Right lobe of liver (tissue), 6 donors: ENCODE measurements around the gene ZBTB49. TPM values are rescaled to one million over a fixed set of nuclear protein-coding genes. Genes with fewer than 3 reads are reported as not detected.
"Not testable (repeated sequence)": the region's sequence is repeated elsewhere in the genome, so short reads cannot be mapped to it uniquely, and the experiment has no call there.

ENCODE experiments used
- ATAC-seq, 4 donors: fragments of 200-7000 bp; cut with Tn5 transposase; one replicate each; pipeline ENCODE4 v1.9.1; 2020; ENCODE audit warnings: mild to moderate bottlenecking in 4 of 4, moderate library complexity in 4 of 4
- DNase-seq, 3 donors: peaks; one replicate each; pipeline ENCODE4 v3.0.0-alpha.2; 2020
- H3K27ac ChIP-seq, 3 donors: fragments of 200-600 bp; one replicate each; pipeline ENCODE4 v1.8.0; 2022
- H3K27me3 ChIP-seq, 2 donors: fragments of 200-600 bp; one replicate each; pipeline ENCODE4 v1.8.0; 2022
- H3K36me3 ChIP-seq, 4 donors: fragments of 200-600 bp; sonication (generic) in 1 of 4; one replicate each; pipeline versions ENCODE4 v1.5.1 to v1.8.0; 2017 to 2022; ENCODE audit warnings: control low read depth in 1 of 4
- H3K4me1 ChIP-seq, 4 donors: fragments of 200-600 bp; sonication (generic) in 1 of 4; one replicate each; pipeline versions ENCODE4 v1.5.1 to v1.8.0; 2017 to 2022; ENCODE audit warnings: control low read depth in 1 of 4
- H3K4me3 ChIP-seq, 3 donors: fragments of 200-600 bp; one replicate each; pipeline ENCODE4 v1.8.0; 2022
- H3K9me3 ChIP-seq, 4 donors: fragments of 200-600 bp; sonication (generic) in 1 of 4; one replicate each; pipeline versions ENCODE4 v1.5.1 to v1.8.0; 2017 to 2022; ENCODE audit warnings: control low read depth in 1 of 4
- POLR2A ChIP-seq: fragments of 450-650 bp; IDR thresholded peaks from one replicate; pipeline ENCODE4 v1.6.1; 2017; ENCODE audit warnings: antibody characterized with exemption, mild to moderate bottlenecking
- WGBS: methylation state at CpG from one replicate; pipeline ENCODE4 v1.1.6; 2018; ENCODE audit warnings: low coverage, low lambda C conversion rate; ENCODE audit not compliant: insufficient coverage; ENCODE audit errors: missing lambda C conversion rate; 5-methylcytosine and 5-hydroxymethylcytosine counted together
- intact Hi-C, 2 donors: fragments of 100-400 bp; cut with DNase I; formaldehyde crosslinking; loops; one replicate each; pipeline versions ENCODE4 v1.11.2 to v1.14.1; 2022
- total RNA-seq, 6 experiments: library from RNA; depleted of rRNA in 2 of 6; stranded (reverse); fragments of >200 nt in 2 of 6; fragmentation: NEBNext Ultra II Directional in 3 of 6; extraction: Animal tissue kit (Norgen Biotek cat#: 25700) in 3 of 6; gene quantifications; one replicate each; pipeline versions ENCODE4 v1.1.0 to v1.2.4, GENCODE V29; 2016 to 2023
- TF ChIP-seq, protein P1 (sequence below), 4 donors: fragments of 200-600 bp in 3 of 4; fragments of 450-650 bp in 1 of 4; IDR thresholded peaks; one replicate each; pipeline versions ENCODE4 v1.5.1 to v1.8.0; 2016 to 2022; ENCODE audit warnings: antibody characterized with exemption in 4 of 4, mild to moderate bottlenecking in 2 of 4
- donor health status: DM: no; HTN: yes; CAD: no.
- donor health status: DM: no; HTN: no; CAD: no.
- donor health status: DM: no; HTN: no; CAD: no.
- donor health status: DM: no; HTN: yes; CAD: no.
- donor health status: DM: no; HTN: yes; CAD: no.

The ZBTB49 gene
- total RNA-seq, 6 experiments from 2014 or later = 1.4 to 3.3 (median 2.5) TPM

DNA sequence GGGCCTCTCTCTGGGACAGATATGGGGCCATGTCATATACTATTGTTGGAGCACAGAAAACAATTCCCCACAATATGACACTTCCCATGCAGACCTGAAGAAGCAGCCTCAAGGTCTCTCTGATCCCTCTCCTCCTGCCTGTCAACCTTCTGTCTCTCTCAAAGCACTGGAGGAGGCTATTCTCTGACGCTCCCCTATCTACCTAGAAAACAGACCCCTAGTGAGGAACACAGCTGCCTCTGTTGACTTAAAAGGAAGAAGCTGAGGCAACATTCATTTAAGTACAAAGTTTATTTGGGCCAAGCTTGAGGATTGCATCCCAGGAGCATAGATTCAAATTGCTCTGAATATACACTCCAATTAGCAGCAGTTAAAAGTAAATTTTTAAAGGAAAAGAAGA is 57.5 kb downstream of the ZBTB49 start:
- H3K27me3 ChIP-seq = no peaks in the 10 kb centered on the region
- H3K9me3 ChIP-seq = no peaks in the 10 kb centered on the region
- no peak overlapping the region for H3K4me3 ChIP-seq
- WGBS = 67% methylated on average over 1 of the region's 1 CpG
- DNase-seq = no peak
- no peak for ATAC-seq
- intact Hi-C loops = no loop called here
- no peaks in the 10 kb centered on the region for H3K4me1 ChIP-seq
- TF ChIP-seq POLR2A = no peak
- TF ChIP-seq, protein P1, sequence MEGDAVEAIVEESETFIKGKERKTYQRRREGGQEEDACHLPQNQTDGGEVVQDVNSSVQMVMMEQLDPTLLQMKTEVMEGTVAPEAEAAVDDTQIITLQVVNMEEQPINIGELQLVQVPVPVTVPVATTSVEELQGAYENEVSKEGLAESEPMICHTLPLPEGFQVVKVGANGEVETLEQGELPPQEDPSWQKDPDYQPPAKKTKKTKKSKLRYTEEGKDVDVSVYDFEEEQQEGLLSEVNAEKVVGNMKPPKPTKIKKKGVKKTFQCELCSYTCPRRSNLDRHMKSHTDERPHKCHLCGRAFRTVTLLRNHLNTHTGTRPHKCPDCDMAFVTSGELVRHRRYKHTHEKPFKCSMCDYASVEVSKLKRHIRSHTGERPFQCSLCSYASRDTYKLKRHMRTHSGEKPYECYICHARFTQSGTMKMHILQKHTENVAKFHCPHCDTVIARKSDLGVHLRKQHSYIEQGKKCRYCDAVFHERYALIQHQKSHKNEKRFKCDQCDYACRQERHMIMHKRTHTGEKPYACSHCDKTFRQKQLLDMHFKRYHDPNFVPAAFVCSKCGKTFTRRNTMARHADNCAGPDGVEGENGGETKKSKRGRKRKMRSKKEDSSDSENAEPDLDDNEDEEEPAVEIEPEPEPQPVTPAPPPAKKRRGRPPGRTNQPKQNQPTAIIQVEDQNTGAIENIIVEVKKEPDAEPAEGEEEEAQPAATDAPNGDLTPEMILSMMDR (IDR thresholded peaks at IDR 0.05) = no peak
- H3K36me3 ChIP-seq = no peaks in the 10 kb centered on the region
- H3K27ac ChIP-seq = no peak overlapping the region

DNA sequence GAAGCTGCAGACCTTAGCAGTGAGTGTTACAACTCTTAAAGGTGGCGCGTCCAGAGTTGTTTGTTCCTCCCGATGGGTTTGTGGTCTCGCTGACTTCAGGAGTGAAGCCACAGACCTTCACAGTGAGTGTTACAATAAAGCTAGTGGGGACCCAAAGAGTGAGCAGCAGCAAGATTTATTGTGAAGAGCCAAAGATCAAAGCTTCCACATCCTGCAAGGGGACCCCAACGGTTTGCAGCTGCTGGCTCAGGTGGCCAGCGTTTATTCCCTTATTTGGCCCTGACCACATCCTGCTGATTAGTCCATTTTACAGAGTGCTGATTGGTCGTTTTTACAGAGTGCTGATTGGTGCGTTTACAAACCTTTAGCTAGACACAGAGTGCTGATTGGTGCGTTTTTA is 58.5 kb downstream of the ZBTB49 start:
- H3K36me3 ChIP-seq, H3K27ac ChIP-seq, ATAC-seq, H3K4me1 ChIP-seq, H3K4me3 ChIP-seq, intact Hi-C loops, DNase-seq, H3K9me3 ChIP-seq, H3K27me3 ChIP-seq: not testable (repeated sequence)
- 63% methylated on average over 7 of the region's 9 CpGs for WGBS

DNA sequence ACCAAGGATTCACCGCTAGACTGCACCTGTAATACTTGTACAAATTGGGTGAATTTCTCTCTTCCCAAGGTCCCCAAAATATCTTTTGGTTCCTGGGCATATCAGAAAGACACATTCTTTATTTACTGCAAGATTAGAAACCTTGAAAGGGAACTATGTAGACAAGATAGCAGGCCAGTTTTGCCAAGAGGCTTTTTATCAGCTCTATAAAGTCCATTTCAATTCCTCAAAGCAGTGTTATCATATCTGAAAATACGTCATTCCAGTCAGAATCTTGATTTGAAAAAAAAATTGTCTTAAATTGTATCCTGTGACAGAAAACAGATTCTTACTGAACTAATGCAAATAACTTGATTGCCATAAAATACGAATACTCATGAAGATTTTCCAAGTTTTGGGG is 59.8 kb downstream of the ZBTB49 start:
- Histone ChIP-seq H3K36me3 (no peaks in the 10 kb centered on the region), H3K4me1 (no peaks in the 10 kb centered on the region), H3K9me3 (no peaks in the 10 kb centered on the region), H3K4me3 (no peak overlapping the region), H3K27ac (no peak overlapping the region), H3K27me3 (no peaks in the 10 kb centered on the region)
- no peak for ATAC-seq
- intact Hi-C loops = no loop called here
- 76% methylated on average over 3 of the region's 3 CpGs for WGBS
- no peak for TF ChIP-seq POLR2A
- TF ChIP-seq, protein P1 (IDR thresholded peaks at IDR 0.05) = no peak
- DNase-seq = no peak

DNA sequence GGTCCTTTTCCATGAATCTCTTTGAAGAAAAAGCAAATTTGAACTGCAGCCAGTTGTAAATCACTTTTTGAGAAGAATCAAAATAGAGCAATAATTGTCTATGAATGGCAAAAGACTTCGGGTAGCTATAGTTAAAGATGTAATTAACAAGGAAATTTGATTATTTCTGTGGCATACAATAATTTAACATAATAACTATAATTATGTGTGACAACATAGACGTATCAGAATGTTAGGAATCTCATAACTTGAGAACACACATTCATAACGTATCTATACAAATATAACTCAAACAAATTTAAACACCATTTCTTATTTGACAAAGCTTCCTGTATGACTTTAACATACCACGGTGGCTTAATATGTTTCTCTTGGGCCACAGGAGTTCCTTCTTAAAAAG is 60.9 kb downstream of the ZBTB49 start:
- Histone ChIP-seq H3K4me3 (no peak overlapping the region), H3K27me3 (no peaks in the 10 kb centered on the region), H3K36me3 (no peaks in the 10 kb centered on the region), H3K4me1 (no peaks in the 10 kb centered on the region), H3K9me3 (no peaks in the 10 kb centered on the region), H3K27ac (no peak overlapping the region)
- no peak for TF ChIP-seq POLR2A
- TF ChIP-seq, protein P1 (IDR thresholded peaks at IDR 0.05) = no peak
- intact Hi-C loops = no loop called here
- 72% methylated on average over 4 of the region's 4 CpGs for WGBS
- ATAC-seq (no peak), DNase-seq (no peak)

DNA sequence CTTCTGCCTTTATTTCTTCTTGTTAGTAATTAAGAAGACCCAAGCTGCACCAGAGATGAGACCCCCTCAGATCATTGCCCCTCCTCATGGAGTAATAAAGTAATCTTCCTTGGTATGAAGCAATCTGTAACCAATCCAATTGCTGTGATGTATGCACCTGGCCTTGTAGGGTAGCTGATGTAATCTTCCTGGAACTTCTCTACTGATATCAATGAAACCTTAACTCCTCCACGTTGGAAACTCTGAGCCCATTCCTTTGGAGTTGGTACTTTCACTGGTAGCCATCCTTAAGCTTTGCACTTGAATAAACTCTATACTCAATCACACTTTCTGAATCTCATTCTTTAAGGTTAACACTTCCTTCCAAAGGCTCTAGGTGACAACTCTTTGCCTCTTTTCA is 65.3 kb downstream of the ZBTB49 start:
- H3K27ac ChIP-seq = no peak overlapping the region
- H3K4me3 ChIP-seq = no peak overlapping the region
- DNase-seq (no peak), ATAC-seq (no peak)
- no peaks in the 10 kb centered on the region for H3K9me3 ChIP-seq
- TF ChIP-seq, protein P1 (IDR thresholded peaks at IDR 0.05) = no peak
- no peak for TF ChIP-seq POLR2A
- intact Hi-C loops = no loop called here
- no peaks in the 10 kb centered on the region for H3K27me3 ChIP-seq
- no peaks in the 10 kb centered on the region for H3K36me3 ChIP-seq
- WGBS = 38% methylated on average over 1 of the region's 1 CpG
- no peaks in the 10 kb centered on the region for H3K4me1 ChIP-seq
